Measurements from ENCODE around the gene CNNM1.

DNA sequence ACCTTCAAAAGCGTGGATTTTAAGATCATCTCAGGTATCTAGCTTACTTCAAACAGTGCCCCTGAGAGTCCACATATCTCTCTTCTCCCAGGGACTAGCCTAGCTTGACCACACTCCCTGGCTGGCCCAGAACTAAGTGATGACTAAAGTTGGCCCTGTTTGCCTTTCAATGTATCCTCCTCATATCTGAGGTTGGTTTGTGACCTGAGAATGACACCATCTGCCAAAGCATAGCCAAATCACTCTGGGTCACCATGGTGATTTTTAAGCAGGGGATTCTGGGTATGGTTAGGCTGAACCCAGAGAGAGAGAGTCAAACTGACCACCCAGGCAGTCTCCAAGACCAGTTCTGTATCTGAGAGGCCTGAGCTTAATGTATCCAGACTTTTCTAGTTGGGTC lies 16.2 kb downstream of the CNNM1 start:
- TF ChIP-seq POLR2AphosphoS5 (IDR thresholded peaks at IDR 0.05): no peak
- no peak for TF ChIP-seq POLR2A (IDR thresholded peaks at IDR 0.05)
